ENCODE data around the gene LCE1F. TPM values are rescaled to one million over a fixed set of nuclear protein-coding genes. Genes with fewer than 3 reads are reported as not detected.

Gene LCE1F
- total RNA-seq, 1 donor from 2014 or later: not detected

DNA sequence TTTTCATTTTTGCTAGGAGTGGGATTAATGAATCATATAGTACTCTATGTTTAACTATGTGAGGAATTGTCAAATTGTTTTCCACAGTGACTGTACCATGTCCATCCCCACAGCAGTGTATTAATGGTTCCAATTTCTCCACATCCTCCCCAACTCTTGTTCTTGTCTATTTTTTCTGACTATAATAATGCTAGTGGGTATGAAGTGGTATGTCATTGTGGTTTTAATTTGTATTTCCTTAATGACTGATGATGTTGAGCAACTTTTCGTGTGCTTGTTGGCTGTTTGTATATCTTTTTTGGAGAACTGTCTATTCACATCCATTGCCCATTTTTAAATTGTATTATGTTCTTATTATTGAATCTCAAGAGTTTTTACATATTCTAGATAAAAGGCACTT is 27.1 kb upstream of the LCE1F start:
- no peaks in the 10 kb centered on the region for H3K36me3 Mint-ChIP-seq (ENCODE audit: unreplicated experiment)

DNA sequence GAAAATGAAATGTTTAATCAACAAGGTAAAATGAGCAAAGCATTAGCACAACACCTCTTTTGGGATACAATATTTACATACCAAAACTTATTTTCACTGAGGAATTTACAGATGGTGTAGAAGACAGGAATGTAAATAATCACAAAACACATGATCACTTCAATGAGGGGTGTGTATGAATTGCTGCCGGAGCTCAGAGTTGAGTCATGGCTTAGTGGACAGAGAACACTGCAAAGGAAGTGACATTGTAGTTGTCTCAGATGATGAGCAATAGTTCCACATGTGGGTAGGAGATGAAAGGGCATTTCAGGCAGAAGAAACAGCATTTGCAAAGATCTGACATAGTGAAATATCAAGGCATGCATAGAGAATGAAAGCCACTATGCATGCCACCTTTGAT is 22.7 kb upstream of the LCE1F start:
- Mint-ChIP-seq H3K4me1 (ENCODE audit: unreplicated experiment) (no peaks in the 10 kb centered on the region), H3K4me3 (ENCODE audit: unreplicated experiment) (no peak overlapping the region), H3K36me3 (ENCODE audit: unreplicated experiment) (no peaks in the 10 kb centered on the region), H3K27me3 (ENCODE audit: unreplicated experiment) (no peaks in the 10 kb centered on the region), H3K9me3 (ENCODE audit: unreplicated experiment) (peaks cover 12% of the 10 kb centered on the region), H3K27ac (ENCODE audit: unreplicated experiment) (no peak overlapping the region)
- no peak for DNase-seq (ENCODE audit: extremely low spot score, unreplicated experiment)
- TF ChIP-seq, protein P1, sequence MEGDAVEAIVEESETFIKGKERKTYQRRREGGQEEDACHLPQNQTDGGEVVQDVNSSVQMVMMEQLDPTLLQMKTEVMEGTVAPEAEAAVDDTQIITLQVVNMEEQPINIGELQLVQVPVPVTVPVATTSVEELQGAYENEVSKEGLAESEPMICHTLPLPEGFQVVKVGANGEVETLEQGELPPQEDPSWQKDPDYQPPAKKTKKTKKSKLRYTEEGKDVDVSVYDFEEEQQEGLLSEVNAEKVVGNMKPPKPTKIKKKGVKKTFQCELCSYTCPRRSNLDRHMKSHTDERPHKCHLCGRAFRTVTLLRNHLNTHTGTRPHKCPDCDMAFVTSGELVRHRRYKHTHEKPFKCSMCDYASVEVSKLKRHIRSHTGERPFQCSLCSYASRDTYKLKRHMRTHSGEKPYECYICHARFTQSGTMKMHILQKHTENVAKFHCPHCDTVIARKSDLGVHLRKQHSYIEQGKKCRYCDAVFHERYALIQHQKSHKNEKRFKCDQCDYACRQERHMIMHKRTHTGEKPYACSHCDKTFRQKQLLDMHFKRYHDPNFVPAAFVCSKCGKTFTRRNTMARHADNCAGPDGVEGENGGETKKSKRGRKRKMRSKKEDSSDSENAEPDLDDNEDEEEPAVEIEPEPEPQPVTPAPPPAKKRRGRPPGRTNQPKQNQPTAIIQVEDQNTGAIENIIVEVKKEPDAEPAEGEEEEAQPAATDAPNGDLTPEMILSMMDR (IDR thresholded peaks at IDR 0.05): no peak

More for the DNA sequence above, 27.1 kb upstream of the LCE1F start:
- TF ChIP-seq, protein P1 (IDR thresholded peaks at IDR 0.05): no peak
- Mint-ChIP-seq H3K9me3 (ENCODE audit: unreplicated experiment) (peaks cover 5% of the 10 kb centered on the region), H3K27ac (ENCODE audit: unreplicated experiment) (no peak overlapping the region), H3K4me3 (ENCODE audit: unreplicated experiment) (no peak overlapping the region), H3K27me3 (ENCODE audit: unreplicated experiment) (no peaks in the 10 kb centered on the region), H3K4me1 (ENCODE audit: unreplicated experiment) (no peaks in the 10 kb centered on the region)
- DNase-seq (ENCODE audit: extremely low spot score, unreplicated experiment): no peak

DNA sequence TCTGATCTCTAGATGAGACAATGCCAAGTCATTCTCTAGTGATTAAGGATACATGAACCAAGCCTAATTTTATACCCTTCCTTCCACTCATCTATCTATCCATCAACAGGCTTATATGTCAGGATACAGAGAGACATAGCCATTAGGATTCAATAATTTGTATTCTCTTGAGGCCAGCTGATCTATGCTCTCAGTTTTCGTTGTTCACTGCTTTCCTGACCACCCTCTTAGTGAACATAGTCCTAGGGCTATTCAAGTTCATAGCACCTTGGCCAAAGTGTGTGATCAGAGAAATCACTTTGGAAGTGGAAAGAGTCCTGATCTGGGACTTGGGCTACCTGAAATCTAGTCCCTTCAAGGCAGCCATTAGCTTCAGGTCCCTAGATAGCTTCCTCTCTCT is 21.4 kb upstream of the LCE1F start:
- Mint-ChIP-seq H3K9me3 (ENCODE audit: unreplicated experiment) (peaks cover 19% of the 10 kb centered on the region), H3K27ac (ENCODE audit: unreplicated experiment) (no peak overlapping the region), H3K4me3 (ENCODE audit: unreplicated experiment) (no peak overlapping the region), H3K27me3 (ENCODE audit: unreplicated experiment) (no peaks in the 10 kb centered on the region), H3K36me3 (ENCODE audit: unreplicated experiment) (no peaks in the 10 kb centered on the region), H3K4me1 (ENCODE audit: unreplicated experiment) (no peaks in the 10 kb centered on the region)
- no peak for DNase-seq (ENCODE audit: extremely low spot score, unreplicated experiment)
- TF ChIP-seq, protein P1 (IDR thresholded peaks at IDR 0.05): no peak

DNA sequence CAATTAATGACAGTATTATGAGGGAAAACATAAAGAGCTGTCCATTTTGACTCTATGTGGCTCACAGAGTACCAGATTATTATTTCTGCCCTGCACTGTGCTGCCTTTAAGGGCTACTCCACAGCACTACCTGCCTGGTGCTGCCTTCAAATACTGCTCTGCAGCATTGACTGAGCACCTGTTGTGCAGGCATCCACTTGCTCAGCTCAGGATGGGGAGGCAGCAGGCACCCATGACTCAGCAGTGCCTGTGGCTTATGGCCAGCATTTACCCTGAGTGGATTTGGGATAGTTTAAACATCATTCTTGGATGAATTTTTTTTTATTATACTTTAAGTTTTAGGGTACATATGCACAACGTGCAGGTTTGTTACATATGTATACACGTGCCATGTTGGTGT is 18.1 kb upstream of the LCE1F start:
- DNase-seq (ENCODE audit: extremely low spot score, unreplicated experiment): no peak
- H3K36me3 Mint-ChIP-seq (ENCODE audit: unreplicated experiment): no peaks in the 10 kb centered on the region
- no peaks in the 10 kb centered on the region for H3K27me3 Mint-ChIP-seq (ENCODE audit: unreplicated experiment)
- H3K9me3 Mint-ChIP-seq (ENCODE audit: unreplicated experiment): peaks cover 32% of the 10 kb centered on the region
- TF ChIP-seq, protein P1 (IDR thresholded peaks at IDR 0.05): no peak
- no peaks in the 10 kb centered on the region for H3K4me1 Mint-ChIP-seq (ENCODE audit: unreplicated experiment)
- H3K4me3 Mint-ChIP-seq (ENCODE audit: unreplicated experiment): no peak overlapping the region
- H3K27ac Mint-ChIP-seq (ENCODE audit: unreplicated experiment): no peak overlapping the region

- H3K27me3 Mint-ChIP-seq (ENCODE audit: unreplicated experiment): no peaks in the 10 kb centered on the region
Observed at GRCh38 chr1:152757747-152758146, 17.2 kb upstream of the LCE1F start, which contains the start of gene KPRP. Gene KPRP, plus strand, starts transcription at chr1:152758025. Its CDS starts 1,564 bp downstream, at chr1:152759589.

More at GRCh38 chr1:152757747-152758146, 17.2 kb upstream of the LCE1F start, which contains the start of gene KPRP:
- TF ChIP-seq, protein P1 (IDR thresholded peaks at IDR 0.05): no peak
- Mint-ChIP-seq H3K4me3 (ENCODE audit: unreplicated experiment) (no peak within 1 kb of the TSS), H3K27ac (ENCODE audit: unreplicated experiment) (no peak within 1 kb of the TSS), H3K9me3 (ENCODE audit: unreplicated experiment) (peaks cover 33% of the 10 kb centered on the region), H3K4me1 (ENCODE audit: unreplicated experiment) (no peaks in the 10 kb centered on the region), H3K36me3 (ENCODE audit: unreplicated experiment) (no peaks in the 10 kb centered on the region)
- no peak for DNase-seq (ENCODE audit: extremely low spot score, unreplicated experiment)
